ENCODE results near the gene RAD51B.
"Not testable (repeated sequence)": the region's sequence is repeated elsewhere in the genome, so short reads cannot be mapped to it uniquely, and the experiment has no call there.

The RAD51B gene

GRCh38 chr14:68302938-68303337 is 483.4 kb downstream of the RAD51B start:
- DNase-seq (ENCODE audit: low spot score): not testable (repeated sequence)

GRCh38 chr14:68305738-68306137 is 486.2 kb downstream of the RAD51B start:
- DNase-seq (ENCODE audit: low spot score): peak; percentile 50

- DNase-seq (ENCODE audit: low spot score): no peak
These were observed 486.8 kb downstream of the RAD51B start for GRCh38 chr14:68306265-68306933.

GRCh38 chr14:68306934-68307789 is 487.6 kb downstream of the RAD51B start:
- no peak for DNase-seq (ENCODE audit: low spot score)

GRCh38 chr14:68307790-68308168 is 488.2 kb downstream of the RAD51B start:
- no peak for DNase-seq (ENCODE audit: low spot score)

GRCh38 chr14:68308726-68309520 is 489.3 kb downstream of the RAD51B start:
- peak; percentile 59 for DNase-seq (ENCODE audit: low spot score)

- DNase-seq (ENCODE audit: low spot score): peak; percentile 64
These were observed 490.0 kb downstream of the RAD51B start for GRCh38 chr14:68309616-68310015.

GRCh38 chr14:68312300-68312699 is 492.7 kb downstream of the RAD51B start:
- no peak for DNase-seq (ENCODE audit: low spot score)

GRCh38 chr14:68312884-68313610 is 493.5 kb downstream of the RAD51B start:
- DNase-seq (ENCODE audit: low spot score): peak; percentile 31

GRCh38 chr14:68314642-68315041 is 495.1 kb downstream of the RAD51B start:
- no peak for DNase-seq (ENCODE audit: low spot score)

- no peak for DNase-seq (ENCODE audit: low spot score)
These were observed 495.5 kb downstream of the RAD51B start for GRCh38 chr14:68315081-68315480.

- DNase-seq (ENCODE audit: low spot score): no peak
These were observed 496.7 kb downstream of the RAD51B start for GRCh38 chr14:68316078-68316868.

- DNase-seq (ENCODE audit: low spot score): no peak
These were observed 497.7 kb downstream of the RAD51B start for GRCh38 chr14:68317239-68317638.

GRCh38 chr14:68318828-68319227 is 499.2 kb downstream of the RAD51B start:
- DNase-seq (ENCODE audit: low spot score): no peak

GRCh38 chr14:68320495-68320894 is 500.9 kb downstream of the RAD51B start:
- no peak for DNase-seq (ENCODE audit: low spot score)

GRCh38 chr14:68322940-68323620 is 503.5 kb downstream of the RAD51B start:
- peak; percentile 53 for DNase-seq (ENCODE audit: low spot score)

- DNase-seq (ENCODE audit: low spot score): no peak
These were observed 505.8 kb downstream of the RAD51B start for GRCh38 chr14:68325267-68325807.

GRCh38 chr14:68327231-68327630 is 507.7 kb downstream of the RAD51B start:
- DNase-seq (ENCODE audit: low spot score): no peak

GRCh38 chr14:68328509-68328908 is 508.9 kb downstream of the RAD51B start:
- no peak for DNase-seq (ENCODE audit: low spot score)

GRCh38 chr14:68331426-68331825 is 511.8 kb downstream of the RAD51B start:
- DNase-seq (ENCODE audit: low spot score): no peak

Data from Ammon's horn (tissue), 1 donor.